Smooth muscle cell (in vitro differentiated cells): Measurements from ENCODE around the gene CAND2. TPM values are rescaled to one million over a fixed set of nuclear protein-coding genes. Genes with fewer than 3 reads are reported as not detected.

Source experiments
- DNase-seq: peaks from one replicate; lab custom pipeline; 2025; ENCODE audit not compliant: unreplicated experiment; lab: John Stamatoyannopoulos, UW
- H2AFZ ChIP-seq: fragments of 200-600 bp; sonication (generic); 2 replicates; pipeline ENCODE4 v1.6.0; 2016; ENCODE audit warnings: antibody characterized with exemption, low read depth, mild to moderate bottlenecking
- H3F3A ChIP-seq: fragments of 200-600 bp; sonication (generic); 2 replicates; pipeline ENCODE4 v1.6.0; 2017; ENCODE audit warnings: antibody characterized with exemption, low read depth
- H3K27ac ChIP-seq: fragments of 200-600 bp; sonication (generic); 2 replicates; pipeline ENCODE4 v1.5.1; 2016; ENCODE audit warnings: low read depth, mild to moderate bottlenecking
- H3K27me3 ChIP-seq: fragments of 200-600 bp; sonication (generic); 2 replicates; pipeline ENCODE4 v1.6.1; 2016; ENCODE audit warnings: low read depth, mild to moderate bottlenecking
- H3K36me3 ChIP-seq: fragments of 200-600 bp; sonication (generic); 2 replicates; pipeline ENCODE4 v1.5.1; 2016; ENCODE audit warnings: low read depth
- H3K4me1 ChIP-seq: fragments of 200-600 bp; sonication (generic); 2 replicates; pipeline ENCODE4 v1.5.1; 2016; ENCODE audit warnings: low read depth
- H3K4me2 ChIP-seq: fragments of 200-600 bp; sonication (generic); 2 replicates; pipeline ENCODE4 v1.6.0; 2016; ENCODE audit warnings: mild to moderate bottlenecking
- H3K4me3 ChIP-seq: fragments of 200-600 bp; sonication (generic); 2 replicates; pipeline ENCODE4 v1.5.1; 2016; ENCODE audit warnings: mild to moderate bottlenecking
- H3K79me2 ChIP-seq: fragments of 200-600 bp; sonication (generic); 2 replicates; pipeline ENCODE4 v1.6.0; 2016; ENCODE audit warnings: low read depth, mild to moderate bottlenecking
- H3K9ac ChIP-seq: fragments of 200-600 bp; sonication (generic); 2 replicates; pipeline ENCODE4 v1.6.0; 2016; ENCODE audit warnings: low read depth
- H3K9me3 ChIP-seq: fragments of 200-600 bp; sonication (generic); replicated peaks from 2 replicates; pipeline ENCODE4 v1.5.1; 2016; ENCODE audit warnings: low read depth
- H4K20me1 ChIP-seq: fragments of 200-600 bp; sonication (generic); 2 replicates; pipeline ENCODE4 v1.6.0; 2016; ENCODE audit warnings: low read depth
- WGBS: methylation state at CpG from one replicate; pipeline ENCODE4 v1.1.7; 2016; ENCODE audit warnings: low lambda C conversion rate; 5-methylcytosine and 5-hydroxymethylcytosine counted together
- polyA plus RNA-seq: library from polyadenylated mRNA; unstranded; fragments of >200 nt; fragmentation: Nextera tagmentation; extraction: Ambion mirVana; gene quantifications from 2 replicates; pipeline ENCODE4 v1.2.1, GENCODE V29; 2016
- total RNA-seq: library from RNA; depleted of rRNA; stranded (reverse); fragments of >200 nt; gene quantifications from 2 replicates; pipeline ENCODE4 v1.2.3, GENCODE V29; 2014
- TF ChIP-seq, protein P1 (sequence below): fragments of 200-600 bp; sonication (generic); IDR thresholded peaks from 2 replicates; pipeline ENCODE4 v1.5.1; 2017; ENCODE audit warnings: borderline replicate concordance, mild to moderate bottlenecking, antibody characterized with exemption; ENCODE audit not compliant: insufficient read depth, poor library complexity, severe bottlenecking

Gene CAND2
- total and polyA plus RNA-seq, 2 experiments from 2014 or later = 2.1 to 2.7 TPM

DNA sequence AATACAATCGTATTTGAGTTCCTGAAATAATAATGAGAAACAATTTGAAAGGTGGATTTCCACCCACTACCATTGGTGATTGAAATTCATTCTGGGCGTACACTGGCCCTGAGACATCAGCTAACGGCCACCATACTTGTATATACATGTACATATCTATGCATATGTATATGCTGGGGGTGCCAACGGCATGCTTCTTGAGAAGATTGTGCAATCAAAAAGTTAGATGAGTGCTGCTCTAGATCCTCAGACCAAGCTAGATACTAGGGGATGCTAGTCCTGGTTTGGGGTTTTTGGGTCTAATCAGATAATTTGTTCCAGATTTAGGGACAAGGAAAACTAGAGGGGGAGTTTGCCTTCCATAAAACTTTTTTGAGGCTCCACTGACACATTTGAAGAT lies 40.3 kb upstream of the CAND2 start:
- WGBS = 90% methylated on average over 4 of the region's 4 CpGs
- Histone ChIP-seq H3K4me1 (no peaks in the 10 kb centered on the region), H3K4me3 (no peak overlapping the region), H3K9ac (no peak overlapping the region), H3K9me3 (no peaks in the 10 kb centered on the region), H4K20me1 (no peaks in the 10 kb centered on the region), H3K79me2 (no peaks in the 10 kb centered on the region), H3K27me3 (no peaks in the 10 kb centered on the region), H3K4me2 (no peak overlapping the region), H3F3A (no peaks in the 10 kb centered on the region), H3K36me3 (no peaks in the 10 kb centered on the region), H2AFZ (no peak overlapping the region), H3K27ac (no peak overlapping the region)
- no peak for DNase-seq
- TF ChIP-seq, protein P1, sequence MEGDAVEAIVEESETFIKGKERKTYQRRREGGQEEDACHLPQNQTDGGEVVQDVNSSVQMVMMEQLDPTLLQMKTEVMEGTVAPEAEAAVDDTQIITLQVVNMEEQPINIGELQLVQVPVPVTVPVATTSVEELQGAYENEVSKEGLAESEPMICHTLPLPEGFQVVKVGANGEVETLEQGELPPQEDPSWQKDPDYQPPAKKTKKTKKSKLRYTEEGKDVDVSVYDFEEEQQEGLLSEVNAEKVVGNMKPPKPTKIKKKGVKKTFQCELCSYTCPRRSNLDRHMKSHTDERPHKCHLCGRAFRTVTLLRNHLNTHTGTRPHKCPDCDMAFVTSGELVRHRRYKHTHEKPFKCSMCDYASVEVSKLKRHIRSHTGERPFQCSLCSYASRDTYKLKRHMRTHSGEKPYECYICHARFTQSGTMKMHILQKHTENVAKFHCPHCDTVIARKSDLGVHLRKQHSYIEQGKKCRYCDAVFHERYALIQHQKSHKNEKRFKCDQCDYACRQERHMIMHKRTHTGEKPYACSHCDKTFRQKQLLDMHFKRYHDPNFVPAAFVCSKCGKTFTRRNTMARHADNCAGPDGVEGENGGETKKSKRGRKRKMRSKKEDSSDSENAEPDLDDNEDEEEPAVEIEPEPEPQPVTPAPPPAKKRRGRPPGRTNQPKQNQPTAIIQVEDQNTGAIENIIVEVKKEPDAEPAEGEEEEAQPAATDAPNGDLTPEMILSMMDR = no peak

DNA sequence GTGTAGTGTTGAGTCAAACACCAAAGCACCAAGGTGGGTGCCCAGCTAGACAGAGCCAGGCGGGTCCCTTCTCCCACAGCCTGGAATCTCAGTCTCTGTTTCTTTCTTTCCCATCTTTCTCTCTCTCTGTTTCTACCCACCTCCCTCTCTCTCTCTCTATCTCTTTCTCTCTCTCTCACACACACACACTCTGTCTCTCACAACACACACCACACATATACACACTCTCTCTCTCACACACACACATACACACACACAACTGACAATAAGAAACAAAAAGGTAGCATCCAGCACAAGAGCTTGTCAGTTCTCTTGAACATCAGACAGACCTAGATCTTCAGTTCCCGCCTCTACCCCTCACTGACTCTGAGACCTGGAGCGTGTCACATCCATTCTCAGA lies 39.8 kb upstream of the CAND2 start:
- Histone ChIP-seq H3K27ac (no peak overlapping the region), H3K36me3 (no peaks in the 10 kb centered on the region), H3K9me3 (no peaks in the 10 kb centered on the region), H3K4me1 (no peaks in the 10 kb centered on the region), H3K79me2 (no peaks in the 10 kb centered on the region), H2AFZ (no peak overlapping the region), H4K20me1 (no peaks in the 10 kb centered on the region), H3K4me3 (no peak overlapping the region), H3F3A (no peaks in the 10 kb centered on the region), H3K4me2 (no peak overlapping the region), H3K27me3 (no peaks in the 10 kb centered on the region), H3K9ac (no peak overlapping the region)
- TF ChIP-seq, protein P1 = no peak
- WGBS = 91% methylated on average over 3 of the region's 3 CpGs
- no peak for DNase-seq

DNA sequence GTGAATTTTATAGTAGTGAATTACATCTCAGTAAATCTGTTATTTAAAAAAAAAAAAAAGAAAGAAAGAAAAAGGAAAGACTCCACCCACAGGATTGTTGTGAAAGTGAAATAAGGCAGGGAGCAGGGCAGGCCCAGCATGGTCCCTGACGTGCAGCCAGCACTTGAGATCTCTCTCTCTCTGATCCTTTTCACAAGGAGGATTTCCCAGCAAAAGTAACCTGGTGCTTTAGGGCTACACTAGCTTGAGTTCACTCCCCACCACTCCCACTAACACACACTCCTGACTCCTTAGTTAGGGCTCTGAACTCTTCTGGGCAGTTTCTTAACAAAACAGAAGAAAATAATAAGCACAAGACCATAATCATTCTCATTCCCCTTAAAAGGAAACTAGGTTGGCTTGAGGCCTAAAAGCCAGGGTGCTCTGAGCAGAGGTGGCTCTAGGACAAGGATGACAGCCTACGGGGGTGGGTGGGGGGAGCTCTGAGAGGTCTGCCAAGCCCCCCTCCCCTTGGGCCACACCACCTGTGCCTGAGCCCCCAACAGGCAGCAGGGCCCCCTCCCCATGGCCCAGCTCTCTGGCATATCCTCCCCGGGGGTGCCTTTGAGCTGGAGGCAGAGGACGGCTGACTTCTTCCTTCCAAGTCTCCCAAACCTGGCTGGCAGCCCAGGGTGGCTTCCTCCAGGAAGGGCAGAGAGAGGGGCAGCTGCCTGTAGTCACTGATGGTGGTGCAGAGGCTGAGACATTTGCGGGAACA lies 38.3 kb upstream of the CAND2 start:
- Histone ChIP-seq H3K36me3 (no peaks in the 10 kb centered on the region), H3K9me3 (no peaks in the 10 kb centered on the region), H3K4me2 (peak overlapping the region; percentile 28), H3K79me2 (no peaks in the 10 kb centered on the region), H3K27ac (peak overlapping the region; percentile 85), H4K20me1 (no peaks in the 10 kb centered on the region), H2AFZ (no peak overlapping the region), H3K9ac (peak overlapping the region; percentile 77), H3K4me1 (no peaks in the 10 kb centered on the region), H3K4me3 (no peak overlapping the region), H3K27me3 (no peaks in the 10 kb centered on the region), H3F3A (no peaks in the 10 kb centered on the region)
- DNase-seq = no peak
- WGBS = 77% methylated on average over 5 of the region's 5 CpGs
- TF ChIP-seq, protein P1 = no peak
